Upper lobe of left lung (tissue), 4 donors: ENCODE data around the gene GAS2L1.

Experiments used
- EP300 ChIP-seq, 4 donors: sonication (generic); formaldehyde crosslinking; IDR thresholded peaks; one replicate each; pipeline ENCODE4 v1.5.1; 2017; ENCODE audit warnings: antibody characterized with exemption in 4 of 4, control low read depth in 2 of 4
- POLR2A ChIP-seq, 4 donors: fragments of 450-650 bp; IDR thresholded peaks; one replicate each; pipeline ENCODE4 v1.5.1; 2016 to 2017; ENCODE audit warnings: antibody characterized with exemption in 4 of 4, mild to moderate bottlenecking in 2 of 4
- TF ChIP-seq, protein P1 (sequence below), 6 experiments: fragments of 450-650 bp in 4 of 6; fragments of 200-600 bp in 2 of 6; sonication (generic) in 2 of 6; IDR thresholded peaks; one replicate each; pipeline ENCODE4 v1.5.1; 2016 to 2019; ENCODE audit warnings: antibody characterized with exemption in 6 of 6

GRCh38 chr22:29336751-29337490, 30.5 kb downstream of the GAS2L1 start:
- TF ChIP-seq, protein P1, sequence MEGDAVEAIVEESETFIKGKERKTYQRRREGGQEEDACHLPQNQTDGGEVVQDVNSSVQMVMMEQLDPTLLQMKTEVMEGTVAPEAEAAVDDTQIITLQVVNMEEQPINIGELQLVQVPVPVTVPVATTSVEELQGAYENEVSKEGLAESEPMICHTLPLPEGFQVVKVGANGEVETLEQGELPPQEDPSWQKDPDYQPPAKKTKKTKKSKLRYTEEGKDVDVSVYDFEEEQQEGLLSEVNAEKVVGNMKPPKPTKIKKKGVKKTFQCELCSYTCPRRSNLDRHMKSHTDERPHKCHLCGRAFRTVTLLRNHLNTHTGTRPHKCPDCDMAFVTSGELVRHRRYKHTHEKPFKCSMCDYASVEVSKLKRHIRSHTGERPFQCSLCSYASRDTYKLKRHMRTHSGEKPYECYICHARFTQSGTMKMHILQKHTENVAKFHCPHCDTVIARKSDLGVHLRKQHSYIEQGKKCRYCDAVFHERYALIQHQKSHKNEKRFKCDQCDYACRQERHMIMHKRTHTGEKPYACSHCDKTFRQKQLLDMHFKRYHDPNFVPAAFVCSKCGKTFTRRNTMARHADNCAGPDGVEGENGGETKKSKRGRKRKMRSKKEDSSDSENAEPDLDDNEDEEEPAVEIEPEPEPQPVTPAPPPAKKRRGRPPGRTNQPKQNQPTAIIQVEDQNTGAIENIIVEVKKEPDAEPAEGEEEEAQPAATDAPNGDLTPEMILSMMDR (IDR thresholded peaks at IDR 0.05): no peak
- TF ChIP-seq POLR2A (IDR thresholded peaks at IDR 0.05): no peak
- TF ChIP-seq EP300 (IDR thresholded peaks at IDR 0.05): no peak
